ENCODE results near the gene FAM184A.

DNA sequence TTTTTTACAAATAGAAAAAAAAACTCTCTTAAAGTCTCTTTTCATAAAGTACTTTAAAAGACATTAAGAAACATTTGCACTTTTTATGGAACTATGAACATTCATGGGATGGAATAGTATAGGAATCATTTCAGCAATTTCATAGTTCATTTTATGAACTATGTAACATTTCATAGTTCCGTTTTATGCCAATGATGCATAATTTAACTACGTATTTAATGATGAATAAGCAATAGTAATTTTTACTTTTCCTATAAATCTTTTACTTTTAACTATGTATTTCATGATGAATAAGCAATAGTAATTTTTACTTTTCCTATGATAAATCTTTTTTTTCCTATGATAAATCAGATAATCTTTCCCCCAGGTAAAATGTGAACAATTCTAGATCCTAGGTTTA is 47.7 kb downstream of the FAM184A start:
- TF ChIP-seq, protein P1, sequence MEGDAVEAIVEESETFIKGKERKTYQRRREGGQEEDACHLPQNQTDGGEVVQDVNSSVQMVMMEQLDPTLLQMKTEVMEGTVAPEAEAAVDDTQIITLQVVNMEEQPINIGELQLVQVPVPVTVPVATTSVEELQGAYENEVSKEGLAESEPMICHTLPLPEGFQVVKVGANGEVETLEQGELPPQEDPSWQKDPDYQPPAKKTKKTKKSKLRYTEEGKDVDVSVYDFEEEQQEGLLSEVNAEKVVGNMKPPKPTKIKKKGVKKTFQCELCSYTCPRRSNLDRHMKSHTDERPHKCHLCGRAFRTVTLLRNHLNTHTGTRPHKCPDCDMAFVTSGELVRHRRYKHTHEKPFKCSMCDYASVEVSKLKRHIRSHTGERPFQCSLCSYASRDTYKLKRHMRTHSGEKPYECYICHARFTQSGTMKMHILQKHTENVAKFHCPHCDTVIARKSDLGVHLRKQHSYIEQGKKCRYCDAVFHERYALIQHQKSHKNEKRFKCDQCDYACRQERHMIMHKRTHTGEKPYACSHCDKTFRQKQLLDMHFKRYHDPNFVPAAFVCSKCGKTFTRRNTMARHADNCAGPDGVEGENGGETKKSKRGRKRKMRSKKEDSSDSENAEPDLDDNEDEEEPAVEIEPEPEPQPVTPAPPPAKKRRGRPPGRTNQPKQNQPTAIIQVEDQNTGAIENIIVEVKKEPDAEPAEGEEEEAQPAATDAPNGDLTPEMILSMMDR (IDR thresholded peaks at IDR 0.05 in 4 of 5, conservative IDR thresholded peaks at IDR 0.05 in 1 of 5) = no peak
- no peak for TF ChIP-seq POLR2A (IDR thresholded peaks at IDR 0.05)

Measured in gastrocnemius medialis (tissue), 4 donors.